Measurements from ENCODE around the gene NCOA7. TPM values are rescaled to one million over a fixed set of nuclear protein-coding genes. Genes with fewer than 3 reads are reported as not detected.

NCOA7 gene
- total RNA-seq, 1 experiment from 2014 or later, result 34.2 TPM

Small RNAs within 50 kb of the gene (small RNA-seq; reads per million reads assigned to genes)
- not detected for gene RNA5SP216

Other genes with a start within 250 kb of the NCOA7 start
- 0.07 and 0.11 TPM in 2 replicates for gene HEY2, start 41.3 kb upstream of the NCOA7 start, total RNA-seq (2014; rRNA removed; shearing (Covaris generic); ENCODE audit: low replicate concordance)
- 16.5 and 22.0 TPM in 2 replicates for gene HINT3, start 165.8 kb downstream of the NCOA7 start, total RNA-seq (2014; rRNA removed; shearing (Covaris generic); ENCODE audit: low replicate concordance)
- gene TRMT11, start 195.6 kb downstream of the NCOA7 start, total RNA-seq (2014; rRNA removed; shearing (Covaris generic); ENCODE audit: low replicate concordance), result 70.6 and 140 TPM in 2 replicates